GM23248 (cell line): Measurements from ENCODE around the gene CHST5. TPM values are rescaled to one million over a fixed set of nuclear protein-coding genes. Genes with fewer than 3 reads are reported as not detected.
"Not testable (repeated sequence)": the region's sequence is repeated elsewhere in the genome, so short reads cannot be mapped to it uniquely, and the experiment has no call there.

Experiments used
- DNase-seq: peaks from one replicate; pipeline ENCODE4 v3.0.0-alpha.2; 2015
- H2AFZ ChIP-seq: fragments of 200-600 bp; sonication (generic); 2 replicates; pipeline ENCODE4 v1.6.1; 2016; ENCODE audit warnings: antibody characterized with exemption
- H3F3A ChIP-seq: fragments of 200-600 bp; sonication (generic); 2 replicates; pipeline ENCODE4 v1.6.1; 2016; ENCODE audit warnings: mild to moderate bottlenecking, antibody characterized with exemption, mixed run types; ENCODE audit not compliant: insufficient read depth
- H3K27ac ChIP-seq: fragments of 200-600 bp; sonication (generic); 2 replicates; pipeline ENCODE4 v1.5.1; 2016; ENCODE audit warnings: mild to moderate bottlenecking
- H3K27me3 ChIP-seq: fragments of 200-600 bp; sonication (generic); replicated peaks from 2 replicates; pipeline ENCODE4 v1.6.1; 2016; ENCODE audit warnings: mild to moderate bottlenecking; ENCODE audit not compliant: insufficient read depth
- H3K36me3 ChIP-seq: fragments of 200-600 bp; sonication (generic); 2 replicates; pipeline ENCODE4 v1.6.1; 2016; ENCODE audit warnings: low read depth, mild to moderate bottlenecking
- H3K4me1 ChIP-seq: fragments of 200-600 bp; sonication (generic); 2 replicates; pipeline ENCODE4 v1.6.1; 2016; ENCODE audit warnings: mild to moderate bottlenecking; ENCODE audit not compliant: insufficient read depth
- H3K4me2 ChIP-seq: fragments of 200-600 bp; sonication (generic); one replicate; pipeline ENCODE4 v1.6.1; 2016; ENCODE audit warnings: mild to moderate bottlenecking; ENCODE audit not compliant: unreplicated experiment
- H3K4me3 ChIP-seq: fragments of 200-600 bp; sonication (generic); 2 replicates; pipeline ENCODE4 v1.5.1; 2016; ENCODE audit warnings: mild to moderate bottlenecking
- H3K79me2 ChIP-seq: fragments of 200-600 bp; sonication (generic); 2 replicates; pipeline ENCODE4 v1.6.1; 2016; ENCODE audit warnings: mild to moderate bottlenecking; ENCODE audit not compliant: insufficient read depth
- H3K9ac ChIP-seq: fragments of 200-600 bp; sonication (generic); 2 replicates; pipeline ENCODE4 v1.6.1; 2016; ENCODE audit warnings: mild to moderate bottlenecking
- H3K9me2 ChIP-seq: fragments of 200-600 bp; sonication (generic); 2 replicates; pipeline ENCODE4 v1.6.1; 2016; ENCODE audit warnings: mixed run types, mild to moderate bottlenecking, moderate library complexity; ENCODE audit not compliant: insufficient read depth
- H3K9me3 ChIP-seq: fragments of 200-600 bp; sonication (generic); one replicate; pipeline ENCODE4 v1.6.1; 2017; ENCODE audit warnings: low read depth
- H4K20me1 ChIP-seq: fragments of 200-600 bp; sonication (generic); 2 replicates; pipeline ENCODE4 v1.6.0; 2016; ENCODE audit not compliant: insufficient read depth
- EZH2 ChIP-seq: fragments of 200-600 bp; sonication (generic); IDR thresholded peaks from 2 replicates; pipeline ENCODE4 v1.6.1; 2018; ENCODE audit warnings: antibody characterized with exemption, mild to moderate bottlenecking; ENCODE audit not compliant: insufficient read depth, poor library complexity, severe bottlenecking
- EZH2phosphoT487 ChIP-seq: fragments of 200-600 bp; sonication (generic); IDR thresholded peaks from 2 replicates; pipeline ENCODE4 v1.6.1; 2018; ENCODE audit warnings: antibody characterized with exemption, moderate library complexity, mild to moderate bottlenecking, low read depth; ENCODE audit not compliant: insufficient read depth
- WGBS, 2 experiments: methylation state at CpG; one replicate each; pipeline ENCODE4 v1.1.6; 2015 to 2017; ENCODE audit warnings: low lambda C conversion rate in 2 of 2, low coverage in 1 of 2; ENCODE audit errors: missing lambda C conversion rate in 2 of 2; 5-methylcytosine and 5-hydroxymethylcytosine counted together
- in situ Hi-C: fragments of 300-500 bp; cut with MboI; formaldehyde crosslinking; loops from 2 replicates; pipeline ENCODE4 v1.15.0; 2020
- polyA plus RNA-seq: library from polyadenylated mRNA; unstranded; fragments of >200 nt; fragmentation: Nextera tagmentation; extraction: Ambion mirVana; gene quantifications from 2 replicates; pipeline ENCODE4 v1.2.1, GENCODE V29; 2016
- total RNA-seq: library from RNA; depleted of rRNA; stranded (reverse); fragments of >200 nt; shearing (Covaris generic); gene quantifications from 2 replicates; pipeline ENCODE4 v1.2.3, GENCODE V29; 2014

CHST5 gene
- total and polyA plus RNA-seq, 2 experiments from 2014 or later: not detected

DNA sequence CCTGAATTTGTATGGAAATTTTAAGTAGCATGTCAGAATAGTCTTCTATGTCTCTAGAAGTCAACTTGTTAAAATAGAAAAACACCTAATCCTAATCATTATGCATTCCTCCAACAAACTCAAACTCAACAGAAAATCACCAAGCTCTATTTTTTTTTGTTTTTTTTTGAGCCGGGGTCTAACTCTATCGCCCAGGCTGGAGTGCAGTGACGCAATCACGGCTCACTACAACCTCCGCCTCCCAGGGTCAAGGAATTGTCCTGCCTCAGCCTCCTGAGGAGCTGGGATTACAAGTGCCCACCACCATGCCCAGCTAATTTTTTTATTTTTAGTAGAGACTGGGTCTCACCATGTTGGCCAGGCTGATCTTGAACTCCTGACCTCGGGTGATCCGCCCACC, 10.4 kb upstream of the CHST5 start:
- Histone ChIP-seq H3K9me2 (no peaks in the 10 kb centered on the region), H2AFZ (no peak overlapping the region), H4K20me1 (no peaks in the 10 kb centered on the region), H3K9me3 (no peaks in the 10 kb centered on the region), H3K4me1 (no peaks in the 10 kb centered on the region), H3K27me3 (no peaks in the 10 kb centered on the region), H3K79me2 (no peaks in the 10 kb centered on the region), H3F3A (no peaks in the 10 kb centered on the region), H3K27ac (no peak overlapping the region), H3K36me3 (no peaks in the 10 kb centered on the region; the same call in 1 of the 2 replicates), H3K9ac (no peak overlapping the region), H3K4me3 (no peak overlapping the region), H3K4me2 (no peak overlapping the region)
- TF ChIP-seq EZH2: no peak
- no peak for TF ChIP-seq EZH2phosphoT487
- in situ Hi-C loops: no loop called here
- no peak for DNase-seq
- WGBS, 2 experiments: 87 to 94% methylated on average over 7 of the region's 7 CpGs

DNA sequence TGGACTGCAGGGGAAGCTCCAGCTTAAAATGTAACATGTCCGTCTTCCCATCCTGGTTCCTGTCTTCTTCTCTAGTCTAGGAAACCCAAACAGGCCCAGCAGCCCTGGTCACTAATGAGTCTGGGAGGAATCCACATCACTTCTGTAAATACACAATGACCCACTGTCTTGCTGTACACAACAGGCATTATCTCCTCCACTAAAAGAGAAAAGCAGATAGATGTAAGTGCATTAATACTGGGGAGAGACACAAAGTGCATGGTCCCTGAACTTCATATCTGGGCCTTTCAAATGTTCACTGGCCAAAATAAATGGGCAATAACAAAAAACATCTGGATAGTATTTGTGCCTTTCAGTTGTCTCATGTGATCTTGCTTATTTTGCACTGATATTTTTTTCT, 10.0 kb upstream of the CHST5 start:
- H3K9me2 ChIP-seq, H3K4me3 ChIP-seq, H3K27ac ChIP-seq, H3K36me3 ChIP-seq, H3F3A ChIP-seq, H3K79me2 ChIP-seq, H3K27me3 ChIP-seq, H4K20me1 ChIP-seq, H3K9me3 ChIP-seq, H3K4me2 ChIP-seq, DNase-seq, H2AFZ ChIP-seq, in situ Hi-C loops, H3K4me1 ChIP-seq, H3K9ac ChIP-seq: not testable (repeated sequence)
- WGBS, 2 experiments: no CpG with 5 or more reads among the region's 1 CpG

- H4K20me1 ChIP-seq, H3K9me3 ChIP-seq, H3K27me3 ChIP-seq, H3K4me1 ChIP-seq, H3K27ac ChIP-seq, H3K4me3 ChIP-seq, H3K36me3 ChIP-seq, H3F3A ChIP-seq, DNase-seq, in situ Hi-C loops, H3K79me2 ChIP-seq, H3K9ac ChIP-seq, H3K4me2 ChIP-seq, H3K9me2 ChIP-seq, H2AFZ ChIP-seq: not testable (repeated sequence)
- 89 to 92% methylated on average over 8 of the region's 8 CpGs for WGBS, 2 experiments
Observed at GRCh38 chr16:75542462-75542861, 6.6 kb upstream of the CHST5 start.

DNA sequence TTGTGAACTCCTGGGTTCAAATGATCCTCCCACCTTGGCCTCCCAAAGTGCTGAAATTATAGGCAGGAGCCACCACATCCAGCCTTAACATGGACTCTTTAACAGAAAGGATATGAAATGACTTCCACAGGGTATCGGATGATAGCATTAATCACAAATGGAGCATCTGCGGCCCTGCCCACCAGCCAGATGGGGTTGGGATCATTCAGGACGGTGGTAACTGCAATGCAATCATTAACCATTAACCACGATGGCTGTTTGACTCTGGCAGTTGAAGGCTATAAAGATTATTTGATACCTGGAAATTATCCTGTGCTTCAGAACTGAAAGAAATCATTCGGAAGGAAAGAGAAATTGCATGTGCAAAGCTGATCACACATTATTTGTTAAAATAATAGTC, 5.3 kb upstream of the CHST5 start:
- H3K4me2 ChIP-seq: no peak overlapping the region
- no peak overlapping the region for H3K27ac ChIP-seq
- H4K20me1 ChIP-seq: no peaks in the 10 kb centered on the region
- no peak overlapping the region for H2AFZ ChIP-seq
- H3K9ac ChIP-seq: no peak overlapping the region
- no peak overlapping the region for H3K4me3 ChIP-seq
- 85% methylated on average over 5 of the region's 5 CpGs for WGBS, 2 experiments
- H3K4me1 ChIP-seq: no peaks in the 10 kb centered on the region
- no peaks in the 10 kb centered on the region for H3K9me2 ChIP-seq
- TF ChIP-seq EZH2phosphoT487 (no peak), EZH2 (no peak)
- no peaks in the 10 kb centered on the region; the same call in 1 of the 2 replicates for H3K36me3 ChIP-seq
- in situ Hi-C loops: no loop called here
- no peaks in the 10 kb centered on the region for H3K27me3 ChIP-seq
- H3F3A ChIP-seq: no peaks in the 10 kb centered on the region
- no peaks in the 10 kb centered on the region for H3K9me3 ChIP-seq
- no peak for DNase-seq
- no peaks in the 10 kb centered on the region for H3K79me2 ChIP-seq

- DNase-seq, H3K27ac ChIP-seq, H3K9me2 ChIP-seq, H3K27me3 ChIP-seq, H3K4me2 ChIP-seq, H3K36me3 ChIP-seq, H3K9me3 ChIP-seq, H3F3A ChIP-seq, H3K9ac ChIP-seq, in situ Hi-C loops, H2AFZ ChIP-seq, H4K20me1 ChIP-seq, H3K4me3 ChIP-seq, H3K4me1 ChIP-seq, H3K79me2 ChIP-seq: not testable (repeated sequence)
- WGBS, 2 experiments: 71 to 88% methylated on average over 8 of the region's 10 CpGs
Observed at GRCh38 chr16:75538882-75539565, 3.1 kb upstream of the CHST5 start.
